Prostate gland (tissue), 2 donors: ENCODE measurements around the gene ZNF488. TPM values are rescaled to one million over a fixed set of nuclear protein-coding genes. Genes with fewer than 3 reads are reported as not detected.

Experiments used
- DNase-seq: peaks from one replicate; pipeline ENCODE4 v3.0.0-alpha.2; 2019; ENCODE audit warnings: low spot score
- H3K27ac ChIP-seq, 2 donors: fragments of 200-600 bp; sonication (generic); 2 replicates each; pipeline ENCODE4 v1.5.1; 2017 to 2019
- H3K27me3 ChIP-seq: fragments of 200-600 bp; sonication (generic); replicated peaks from 2 replicates; pipeline ENCODE4 v1.5.1; 2019; ENCODE audit not compliant: insufficient read depth
- H3K36me3 ChIP-seq, 2 donors: fragments of 200-600 bp; sonication (generic); 1 replicate in 1 of 2; 2 replicates in 1 of 2; pipeline versions ENCODE4 v1.5.1 to v1.8.1; 2017 to 2019
- H3K4me1 ChIP-seq: fragments of 200-600 bp; sonication (generic); replicated peaks from 2 replicates; pipeline ENCODE4 v1.5.1; 2019
- H3K4me3 ChIP-seq, 2 donors: fragments of 200-600 bp; sonication (generic); 2 replicates each; pipeline ENCODE4 v1.5.1; 2017 to 2019
- H3K9me3 ChIP-seq: fragments of 200-600 bp; sonication (generic); 2 replicates; pipeline ENCODE4 v1.5.1; 2017
- CTCF ChIP-seq, 4 experiments: fragments of 200-600 bp in 2 of 4; fragments of 450-650 bp in 2 of 4; sonication (generic) in 2 of 4; IDR thresholded peaks; 1 replicate in 3 of 4; 2 replicates in 1 of 4; pipeline ENCODE4 v1.5.1; 2016 to 2019; ENCODE audit warnings: antibody characterized with exemption in 4 of 4, mild to moderate bottlenecking in 2 of 4, moderate library complexity in 2 of 4
- POLR2A ChIP-seq: fragments of 450-650 bp; IDR thresholded peaks from one replicate; pipeline ENCODE4 v1.6.1; 2016; ENCODE audit warnings: antibody characterized with exemption, mild to moderate bottlenecking
- POLR2AphosphoS5 ChIP-seq: sonication (generic); formaldehyde crosslinking; IDR thresholded peaks from one replicate; pipeline ENCODE4 v1.6.1; 2017; ENCODE audit warnings: antibody characterized with exemption
- WGBS: methylation state at CpG from one replicate; pipeline ENCODE4 v1.1.5; 2018; 5-methylcytosine and 5-hydroxymethylcytosine counted together
- intact Hi-C: fragments of 100-400 bp; cut with DNase I; formaldehyde crosslinking; loops from one replicate; pipeline ENCODE4 v1.14.2; 2022
- total RNA-seq, 2 donors: library from RNA; depleted of rRNA; stranded (reverse); fragments of >200 nt; gene quantifications; one replicate each; pipeline ENCODE4 v1.1.0, GENCODE V29; 2016

ZNF488 gene
- total RNA-seq, 2 donors from 2014 or later = 1.5 to 1.9 TPM

GRCh38 chr10:47354165-47354564 lies 29.9 kb downstream of the ZNF488 start:
- Histone ChIP-seq H3K4me1 (no peaks in the 10 kb centered on the region), H3K9me3 (no peaks in the 10 kb centered on the region), H3K36me3 (no peaks in the 10 kb centered on the region), H3K4me3 (no peak overlapping the region), H3K27me3 (no peaks in the 10 kb centered on the region), H3K27ac (no peak overlapping the region)
- intact Hi-C loops = no loop called here
- WGBS = 67% methylated on average over 4 of the region's 4 CpGs
- TF ChIP-seq POLR2A = no peak
- TF ChIP-seq POLR2AphosphoS5 = no peak
- no peak for TF ChIP-seq CTCF (IDR thresholded peaks at IDR 0.05)
- DNase-seq = no peak

GRCh38 chr10:47353351-47353750 lies 30.7 kb downstream of the ZNF488 start:
- no peak for DNase-seq
- no peaks in the 10 kb centered on the region for H3K9me3 ChIP-seq
- WGBS = 90% methylated on average over 6 of the region's 6 CpGs
- H3K27me3 ChIP-seq = no peaks in the 10 kb centered on the region
- no peaks in the 10 kb centered on the region for H3K4me1 ChIP-seq
- H3K27ac ChIP-seq = no peak overlapping the region
- intact Hi-C loops = no loop called here
- H3K36me3 ChIP-seq = no peaks in the 10 kb centered on the region
- H3K4me3 ChIP-seq = no peak overlapping the region
- TF ChIP-seq POLR2A (no peak), CTCF (IDR thresholded peaks at IDR 0.05) (no peak), POLR2AphosphoS5 (no peak)

- H3K27me3 ChIP-seq = no peaks in the 10 kb centered on the region
- intact Hi-C loops = no loop called here
- H3K4me1 ChIP-seq = no peaks in the 10 kb centered on the region
- H3K36me3 ChIP-seq = no peaks in the 10 kb centered on the region
- H3K4me3 ChIP-seq = no peak overlapping the region
- 82% methylated on average over 14 of the region's 14 CpGs for WGBS
- TF ChIP-seq POLR2A (no peak), POLR2AphosphoS5 (no peak), CTCF (IDR thresholded peaks at IDR 0.05) (no peak)
- H3K27ac ChIP-seq = no peak overlapping the region
- H3K9me3 ChIP-seq = no peaks in the 10 kb centered on the region
- DNase-seq = no peak
Measured at GRCh38 chr10:47351899-47352815, 31.9 kb downstream of the ZNF488 start.

GRCh38 chr10:47350671-47351640 lies 33.1 kb downstream of the ZNF488 start:
- no peak for DNase-seq
- H3K36me3 ChIP-seq = no peaks in the 10 kb centered on the region
- TF ChIP-seq CTCF (IDR thresholded peaks at IDR 0.05) (no peak), POLR2A (no peak), POLR2AphosphoS5 (no peak)
- no peaks in the 10 kb centered on the region for H3K27me3 ChIP-seq
- no peak overlapping the region for H3K27ac ChIP-seq
- 95% methylated on average over 39 of the region's 39 CpGs for WGBS
- no peak overlapping the region for H3K4me3 ChIP-seq
- intact Hi-C loops = no loop called here
- H3K9me3 ChIP-seq = no peaks in the 10 kb centered on the region
- H3K4me1 ChIP-seq = no peaks in the 10 kb centered on the region
